ENCODE measurements around the gene DARS2. TPM values are rescaled to one million over a fixed set of nuclear protein-coding genes. Genes with fewer than 3 reads are reported as not detected.

The DARS2 gene
- total and polyA plus RNA-seq, 4 donors = 6.6 to 16.1 (median 13.1) TPM

DNA sequence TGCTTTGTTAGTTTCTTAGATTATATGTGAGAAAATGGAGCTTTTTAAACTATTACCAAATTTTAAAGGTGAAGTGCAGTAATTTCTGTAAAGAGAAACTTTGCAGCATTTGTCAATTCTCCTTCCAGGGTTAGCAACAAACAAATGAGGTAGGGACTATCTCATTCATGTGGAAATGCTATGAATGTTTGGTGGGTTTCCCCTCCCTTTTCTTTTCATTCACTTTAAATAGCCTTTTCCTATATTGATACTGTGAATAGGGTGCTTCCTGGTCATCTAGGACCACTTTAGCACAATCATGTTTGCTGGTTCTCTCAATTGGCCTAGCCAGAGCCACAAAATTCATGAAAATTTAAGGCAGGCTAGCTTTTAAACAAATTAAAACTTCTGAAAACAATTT, 64.3 kb downstream of the DARS2 start:
- no peaks in the 10 kb centered on the region for H3K9me3 ChIP-seq (ENCODE audit: control insufficient read depth in 4 of 4, insufficient read depth in 3 of 4, low read length in 3 of 4)
- DNase-seq (no peak), ATAC-seq (ENCODE audit: insufficient read depth, low FRiP score) (no peak)

DNA sequence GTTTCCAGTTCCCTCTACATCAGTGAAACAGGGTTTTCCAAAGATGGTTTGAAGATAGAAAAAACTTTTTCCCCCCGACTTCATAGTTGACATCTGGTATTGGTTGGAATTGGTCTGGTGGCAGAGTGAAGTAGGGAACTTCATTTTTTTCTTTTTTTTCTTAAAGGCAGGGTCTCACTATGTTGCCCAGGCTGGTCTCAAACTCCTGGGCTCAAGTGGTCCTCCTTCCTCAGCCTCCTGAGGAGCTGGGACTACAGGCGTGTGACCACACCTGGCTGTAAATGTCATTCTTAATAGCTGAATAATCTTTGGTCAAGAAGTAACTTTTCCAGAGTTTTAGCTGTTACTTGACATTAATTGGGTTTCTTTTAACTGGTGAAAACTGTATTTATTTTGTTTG, 65.4 kb downstream of the DARS2 start:
- H3K27me3 ChIP-seq (ENCODE audit: control insufficient read depth in 3 of 3, insufficient read depth in 3 of 3, low read length in 2 of 3) = no peaks in the 10 kb centered on the region
- H3K27ac ChIP-seq (ENCODE audit: low read depth in 1 of 2, low read length in 1 of 2) = no peak overlapping the region
- ATAC-seq (ENCODE audit: insufficient read depth, low FRiP score) (no peak), DNase-seq (no peak)
- no peaks in the 10 kb centered on the region for H3K9me3 ChIP-seq (ENCODE audit: control insufficient read depth in 4 of 4, insufficient read depth in 3 of 4, low read length in 3 of 4)
- no peaks in the 10 kb centered on the region for H3K4me1 ChIP-seq (ENCODE audit: control insufficient read depth in 5 of 5, insufficient read depth in 5 of 5, low read length in 5 of 5)
- TF ChIP-seq, protein P1, sequence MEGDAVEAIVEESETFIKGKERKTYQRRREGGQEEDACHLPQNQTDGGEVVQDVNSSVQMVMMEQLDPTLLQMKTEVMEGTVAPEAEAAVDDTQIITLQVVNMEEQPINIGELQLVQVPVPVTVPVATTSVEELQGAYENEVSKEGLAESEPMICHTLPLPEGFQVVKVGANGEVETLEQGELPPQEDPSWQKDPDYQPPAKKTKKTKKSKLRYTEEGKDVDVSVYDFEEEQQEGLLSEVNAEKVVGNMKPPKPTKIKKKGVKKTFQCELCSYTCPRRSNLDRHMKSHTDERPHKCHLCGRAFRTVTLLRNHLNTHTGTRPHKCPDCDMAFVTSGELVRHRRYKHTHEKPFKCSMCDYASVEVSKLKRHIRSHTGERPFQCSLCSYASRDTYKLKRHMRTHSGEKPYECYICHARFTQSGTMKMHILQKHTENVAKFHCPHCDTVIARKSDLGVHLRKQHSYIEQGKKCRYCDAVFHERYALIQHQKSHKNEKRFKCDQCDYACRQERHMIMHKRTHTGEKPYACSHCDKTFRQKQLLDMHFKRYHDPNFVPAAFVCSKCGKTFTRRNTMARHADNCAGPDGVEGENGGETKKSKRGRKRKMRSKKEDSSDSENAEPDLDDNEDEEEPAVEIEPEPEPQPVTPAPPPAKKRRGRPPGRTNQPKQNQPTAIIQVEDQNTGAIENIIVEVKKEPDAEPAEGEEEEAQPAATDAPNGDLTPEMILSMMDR (IDR thresholded peaks at IDR 0.05; ENCODE audit: control extremely low read depth, extremely low read depth) = no peak
- WGBS, 2 donors = 95 to 98% methylated on average over 2 of the region's 2 CpGs
- H3K36me3 ChIP-seq (ENCODE audit: control insufficient read depth in 4 of 4, insufficient read depth in 4 of 4, low read length in 4 of 4) = peaks cover 9 to 29% (median 15%) of the 10 kb centered on the region in 4 donors
- no peak overlapping the region for H3K9ac ChIP-seq (ENCODE audit: insufficient read depth in 1 of 2, low read length in 2 of 2)
- no peak overlapping the region for H3K4me3 ChIP-seq

More for the DNA sequence above, 64.3 kb downstream of the DARS2 start:
- no peak overlapping the region for H3K4me3 ChIP-seq
- TF ChIP-seq, protein P1 (IDR thresholded peaks at IDR 0.05; ENCODE audit: control extremely low read depth, extremely low read depth) = no peak
- H3K4me1 ChIP-seq (ENCODE audit: control insufficient read depth in 5 of 5, insufficient read depth in 5 of 5, low read length in 5 of 5) = no peaks in the 10 kb centered on the region
- no peaks in the 10 kb centered on the region for H3K27me3 ChIP-seq (ENCODE audit: control insufficient read depth in 3 of 3, insufficient read depth in 3 of 3, low read length in 2 of 3)
- peaks cover 9 to 32% (median 15%) of the 10 kb centered on the region in 4 donors for H3K36me3 ChIP-seq (ENCODE audit: control insufficient read depth in 4 of 4, insufficient read depth in 4 of 4, low read length in 4 of 4)
- H3K9ac ChIP-seq (ENCODE audit: insufficient read depth in 1 of 2, low read length in 2 of 2) = no peak overlapping the region
- no peak overlapping the region for H3K27ac ChIP-seq (ENCODE audit: low read depth in 1 of 2, low read length in 1 of 2)

DNA sequence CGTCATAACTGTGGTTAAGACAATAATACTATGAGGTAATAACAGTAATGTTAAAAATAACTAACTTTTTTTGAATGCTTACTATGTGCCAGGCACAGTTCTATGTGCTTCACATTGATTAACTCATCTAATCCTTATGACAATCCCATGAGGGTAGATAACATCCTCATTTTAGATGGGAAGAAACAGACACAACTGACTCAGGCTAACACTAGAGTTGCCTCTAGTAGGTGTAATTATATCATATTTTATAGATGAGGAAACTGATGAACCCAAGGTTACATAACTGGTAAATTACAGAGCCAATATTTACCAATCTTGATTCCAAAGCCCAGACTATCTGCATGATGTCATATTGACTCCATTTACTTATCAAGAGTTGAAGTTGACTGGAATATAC, 69.1 kb downstream of the DARS2 start:
- 88 to 92% methylated on average over 1 of the region's 1 CpG for WGBS, 2 donors
- TF ChIP-seq, protein P1 (IDR thresholded peaks at IDR 0.05; ENCODE audit: control extremely low read depth, extremely low read depth) = no peak
- no peak overlapping the region for H3K4me3 ChIP-seq
- no peaks in the 10 kb centered on the region for H3K27me3 ChIP-seq (ENCODE audit: control insufficient read depth in 3 of 3, insufficient read depth in 3 of 3, low read length in 2 of 3)
- H3K9me3 ChIP-seq (ENCODE audit: control insufficient read depth in 4 of 4, insufficient read depth in 3 of 4, low read length in 3 of 4) = no peaks in the 10 kb centered on the region
- no peak for ATAC-seq (ENCODE audit: insufficient read depth, low FRiP score)
- no peaks in the 10 kb centered on the region for H3K4me1 ChIP-seq (ENCODE audit: control insufficient read depth in 5 of 5, insufficient read depth in 5 of 5, low read length in 5 of 5)
- H3K9ac ChIP-seq (ENCODE audit: insufficient read depth in 1 of 2, low read length in 2 of 2) = no peak overlapping the region
- peaks cover 0 to 2% (median 0%) of the 10 kb centered on the region in 4 donors for H3K36me3 ChIP-seq (ENCODE audit: control insufficient read depth in 4 of 4, insufficient read depth in 4 of 4, low read length in 4 of 4)
- DNase-seq = no peak
- H3K27ac ChIP-seq (ENCODE audit: low read depth in 1 of 2, low read length in 1 of 2) = no peak overlapping the region

DNA sequence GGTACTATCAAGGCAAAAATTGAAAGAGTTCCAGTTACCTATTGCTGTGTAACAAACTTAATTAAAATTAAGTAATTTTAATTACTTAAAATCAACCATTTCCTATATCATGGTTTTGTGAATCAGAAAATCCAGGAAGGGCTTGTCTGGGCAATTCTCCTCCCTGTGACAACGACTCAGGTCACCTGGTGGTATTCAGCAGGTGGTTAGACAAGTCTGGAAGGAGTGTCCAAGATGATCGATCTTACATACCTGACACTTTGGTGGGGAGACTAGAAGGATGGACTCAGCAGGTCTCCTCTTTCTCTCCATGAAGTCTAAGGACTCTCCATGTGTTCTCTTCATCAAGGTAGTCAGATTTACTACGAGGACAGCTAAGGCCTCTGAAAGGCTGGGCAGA, 69.7 kb downstream of the DARS2 start:
- Histone ChIP-seq H3K4me3 (no peak overlapping the region), H3K4me1 (ENCODE audit: control insufficient read depth in 5 of 5, insufficient read depth in 5 of 5, low read length in 5 of 5) (no peaks in the 10 kb centered on the region), H3K27me3 (ENCODE audit: control insufficient read depth in 3 of 3, insufficient read depth in 3 of 3, low read length in 2 of 3) (no peaks in the 10 kb centered on the region), H3K27ac (ENCODE audit: low read depth in 1 of 2, low read length in 1 of 2) (no peak overlapping the region), H3K36me3 (ENCODE audit: control insufficient read depth in 4 of 4, insufficient read depth in 4 of 4, low read length in 4 of 4) (peaks cover 0 to 2% (median 0%) of the 10 kb centered on the region in 4 donors), H3K9ac (ENCODE audit: insufficient read depth in 1 of 2, low read length in 2 of 2) (no peak overlapping the region), H3K9me3 (ENCODE audit: control insufficient read depth in 4 of 4, insufficient read depth in 3 of 4, low read length in 3 of 4) (no peaks in the 10 kb centered on the region)
- DNase-seq = no peak
- ATAC-seq (ENCODE audit: insufficient read depth, low FRiP score) = no peak
- WGBS, 2 donors = 69 to 86% methylated on average over 3 of the region's 3 CpGs
- TF ChIP-seq, protein P1 (IDR thresholded peaks at IDR 0.05; ENCODE audit: control extremely low read depth, extremely low read depth) = no peak

Data from lung (tissue), 12 donors.